ENCODE data around the gene ARL10. TPM values are rescaled to one million over a fixed set of nuclear protein-coding genes. Genes with fewer than 3 reads are reported as not detected.

ARL10 gene
- total RNA-seq, 1 donor from 2014 or later = 8.9 TPM

Other genes with a start within 250 kb of the ARL10 start
- 3.4 TPM for gene SIMC1, start 127.1 kb upstream of the ARL10 start, total RNA-seq (ENCODE audit: insufficient read depth, low replicate concordance)
- 35.6 TPM for gene KIAA1191, start 3.7 kb upstream of the ARL10 start, total RNA-seq (ENCODE audit: insufficient read depth, low replicate concordance)
- 13.2 TPM for gene NOP16, start 23.1 kb downstream of the ARL10 start, total RNA-seq (ENCODE audit: insufficient read depth, low replicate concordance)
- gene HIGD2A, start 23.3 kb downstream of the ARL10 start, total RNA-seq (ENCODE audit: insufficient read depth, low replicate concordance) = 37.8 TPM
- gene CLTB, start 51.1 kb downstream of the ARL10 start, total RNA-seq (ENCODE audit: insufficient read depth, low replicate concordance) = 108 TPM
- gene FAF2, start 82.9 kb downstream of the ARL10 start, total RNA-seq (ENCODE audit: insufficient read depth, low replicate concordance) = 47.2 TPM
- gene RNF44, start 171.9 kb downstream of the ARL10 start, total RNA-seq (ENCODE audit: insufficient read depth, low replicate concordance) = 0.24 TPM
- gene CDHR2, start 183.9 kb downstream of the ARL10 start, total RNA-seq (ENCODE audit: insufficient read depth, low replicate concordance) = not detected
- 0.72 TPM for gene GPRIN1, start 244.7 kb downstream of the ARL10 start, total RNA-seq (ENCODE audit: insufficient read depth, low replicate concordance)